Ectodermal cell (in vitro differentiated cells): ENCODE data around the gene RASA1.

Experiments used
- H3K27ac ChIP-seq: 2 replicates; pipeline ENCODE4 v1.7.0; 2013; ENCODE audit warnings: mild to moderate bottlenecking, low read depth, low read length; ENCODE audit not compliant: insufficient read depth, poor library complexity, severe bottlenecking
- H3K27me3 ChIP-seq: 2 replicates; pipeline ENCODE4 v1.7.0; 2013; ENCODE audit warnings: mild to moderate bottlenecking, low read length; ENCODE audit not compliant: insufficient read depth, control insufficient read depth, poor library complexity, severe bottlenecking
- H3K36me3 ChIP-seq: one replicate; pipeline ENCODE4 v1.7.0; 2013; ENCODE audit warnings: low read length; ENCODE audit not compliant: control insufficient read depth, insufficient read depth
- H3K4me1 ChIP-seq: one replicate; pipeline ENCODE4 v1.7.0; 2013; ENCODE audit warnings: low read length; ENCODE audit not compliant: control insufficient read depth, insufficient read depth
- H3K4me3 ChIP-seq: 2 replicates; pipeline ENCODE4 v1.7.0; 2013; ENCODE audit warnings: low read depth, low read length, control low read depth; ENCODE audit not compliant: insufficient read depth
- H3K9me3 ChIP-seq: 2 replicates; pipeline ENCODE4 v1.7.0; 2013; ENCODE audit warnings: mild to moderate bottlenecking, low read length, moderate library complexity; ENCODE audit not compliant: control insufficient read depth
- WGBS, 2 experiments: methylation state at CpG; one replicate each; pipeline ENCODE4 v1.1.7; 2013; ENCODE audit warnings: missing lambda C conversion rate in 2 of 2; 5-methylcytosine and 5-hydroxymethylcytosine counted together

Gene RASA1

GRCh38 chr5:87398981-87399614 lies 131.4 kb downstream of the RASA1 start:
- Histone ChIP-seq H3K27ac (no peak overlapping the region), H3K9me3 (no peaks in the 10 kb centered on the region), H3K4me3 (no peak overlapping the region), H3K4me1 (no peaks in the 10 kb centered on the region), H3K27me3 (no peaks in the 10 kb centered on the region), H3K36me3 (peaks cover 32% of the 10 kb centered on the region)
- 95 to 99% methylated on average over 5 of the region's 5 CpGs for WGBS, 2 experiments

GRCh38 chr5:87399720-87400119 lies 132.0 kb downstream of the RASA1 start:
- no peak overlapping the region for H3K27ac ChIP-seq
- no peaks in the 10 kb centered on the region for H3K27me3 ChIP-seq
- no peak overlapping the region for H3K4me3 ChIP-seq
- H3K9me3 ChIP-seq = no peaks in the 10 kb centered on the region
- peaks cover 34% of the 10 kb centered on the region for H3K36me3 ChIP-seq
- no peaks in the 10 kb centered on the region for H3K4me1 ChIP-seq
- WGBS, 2 experiments = 96% methylated on average over 2 of the region's 2 CpGs; no CpG with 5 or more reads in 1 of the 2 experiments

- Histone ChIP-seq H3K27me3 (no peaks in the 10 kb centered on the region), H3K27ac (no peak overlapping the region), H3K36me3 (peaks cover 39% of the 10 kb centered on the region), H3K4me3 (no peak overlapping the region), H3K4me1 (no peaks in the 10 kb centered on the region), H3K9me3 (no peaks in the 10 kb centered on the region)
- WGBS, 2 experiments = 88 to 89% methylated on average over 3 of the region's 4 CpGs
Measured at GRCh38 chr5:87400305-87400899, 132.7 kb downstream of the RASA1 start.

- H3K36me3 ChIP-seq = peaks cover 43% of the 10 kb centered on the region
- no peaks in the 10 kb centered on the region for H3K27me3 ChIP-seq
- H3K4me1 ChIP-seq = no peaks in the 10 kb centered on the region
- no peak overlapping the region for H3K27ac ChIP-seq
- no peaks in the 10 kb centered on the region for H3K9me3 ChIP-seq
- no peak overlapping the region for H3K4me3 ChIP-seq
Measured at GRCh38 chr5:87401626-87402025, 133.9 kb downstream of the RASA1 start.

GRCh38 chr5:87403409-87403808 lies 135.7 kb downstream of the RASA1 start:
- H3K4me1 ChIP-seq = no peaks in the 10 kb centered on the region
- WGBS, 2 experiments = 92 to 95% methylated on average over 3 of the region's 3 CpGs
- no peaks in the 10 kb centered on the region for H3K27me3 ChIP-seq
- H3K36me3 ChIP-seq = peaks cover 50% of the 10 kb centered on the region
- no peak overlapping the region for H3K27ac ChIP-seq
- H3K4me3 ChIP-seq = no peak overlapping the region
- H3K9me3 ChIP-seq = no peaks in the 10 kb centered on the region

- Histone ChIP-seq H3K27me3 (no peaks in the 10 kb centered on the region), H3K4me1 (no peaks in the 10 kb centered on the region)
Measured at GRCh38 chr5:87403899-87404298, 136.2 kb downstream of the RASA1 start.

GRCh38 chr5:87404359-87404758 lies 136.7 kb downstream of the RASA1 start:
- 84 to 93% methylated on average over 2 of the region's 2 CpGs for WGBS, 2 experiments
- no peaks in the 10 kb centered on the region for H3K4me1 ChIP-seq

More at GRCh38 chr5:87403899-87404298, 136.2 kb downstream of the RASA1 start:
- no peak overlapping the region for H3K4me3 ChIP-seq
- no peaks in the 10 kb centered on the region for H3K9me3 ChIP-seq
- WGBS, 2 experiments = no CpG with 5 or more reads among the region's 3 CpGs
- no peak overlapping the region for H3K27ac ChIP-seq
- peaks cover 45% of the 10 kb centered on the region for H3K36me3 ChIP-seq

GRCh38 chr5:87405472-87406155 lies 137.9 kb downstream of the RASA1 start:
- Histone ChIP-seq H3K4me3 (no peak overlapping the region), H3K4me1 (no peaks in the 10 kb centered on the region), H3K9me3 (no peaks in the 10 kb centered on the region), H3K36me3 (peaks cover 49% of the 10 kb centered on the region), H3K27me3 (no peaks in the 10 kb centered on the region), H3K27ac (no peak overlapping the region)
- 94 to 98% methylated on average over 2 of the region's 2 CpGs for WGBS, 2 experiments

More at GRCh38 chr5:87404359-87404758, 136.7 kb downstream of the RASA1 start:
- no peaks in the 10 kb centered on the region for H3K9me3 ChIP-seq
- no peak overlapping the region for H3K4me3 ChIP-seq
- no peak overlapping the region for H3K27ac ChIP-seq
- peaks cover 45% of the 10 kb centered on the region for H3K36me3 ChIP-seq
- no peaks in the 10 kb centered on the region for H3K27me3 ChIP-seq

- 98 to 100% methylated on average over 2 of the region's 2 CpGs for WGBS, 2 experiments
- no peak overlapping the region for H3K27ac ChIP-seq
- H3K36me3 ChIP-seq = peaks cover 35% of the 10 kb centered on the region
- H3K4me1 ChIP-seq = no peaks in the 10 kb centered on the region
- H3K4me3 ChIP-seq = no peak overlapping the region
- no peaks in the 10 kb centered on the region for H3K27me3 ChIP-seq
- H3K9me3 ChIP-seq = no peaks in the 10 kb centered on the region
Measured at GRCh38 chr5:87408204-87408603, 140.5 kb downstream of the RASA1 start.

GRCh38 chr5:87410931-87411330 lies 143.2 kb downstream of the RASA1 start:
- Histone ChIP-seq H3K27ac (no peak overlapping the region), H3K36me3 (peaks cover 24% of the 10 kb centered on the region), H3K9me3 (no peaks in the 10 kb centered on the region), H3K4me1 (no peaks in the 10 kb centered on the region), H3K27me3 (no peaks in the 10 kb centered on the region), H3K4me3 (no peak overlapping the region)
- 94 to 97% methylated on average over 1 of the region's 1 CpG for WGBS, 2 experiments
